DMS79 (cell line): ENCODE data around the gene MS4A18.
"Not testable (repeated sequence)": the region's sequence is repeated elsewhere in the genome, so short reads cannot be mapped to it uniquely, and the experiment has no call there.

Experiments
- DNase-seq: peaks from one replicate; lab custom pipeline; 2025; lab: John Stamatoyannopoulos, UW

MS4A18 gene

GRCh38 chr11:60739114-60739513 lies 14.6 kb downstream of the MS4A18 start:
- DNase-seq = no peak

DNA sequence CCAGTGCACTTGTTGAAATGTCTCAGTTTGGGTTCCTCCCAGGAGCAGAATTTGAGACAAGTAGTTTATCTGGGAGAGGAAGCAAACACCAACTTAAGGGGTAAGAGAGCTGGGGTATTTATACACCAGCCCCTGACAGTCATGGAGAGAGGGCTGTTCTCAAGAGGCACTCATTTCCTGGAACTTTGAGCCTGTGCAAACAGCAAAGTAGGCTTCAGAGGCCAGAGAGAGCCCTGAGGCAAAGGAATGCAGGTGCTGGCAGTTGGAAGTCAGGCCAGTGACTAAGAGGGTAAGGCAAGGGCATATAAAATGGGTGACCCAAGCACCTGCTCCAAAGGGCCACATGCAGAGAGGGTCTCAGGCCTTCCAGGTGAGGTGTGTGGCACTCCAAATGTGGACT lies 16.1 kb downstream of the MS4A18 start:
- DNase-seq = no peak

- DNase-seq = no peak
These were observed 16.9 kb downstream of the MS4A18 start for GRCh38 chr11:60741421-60741820.

DNA sequence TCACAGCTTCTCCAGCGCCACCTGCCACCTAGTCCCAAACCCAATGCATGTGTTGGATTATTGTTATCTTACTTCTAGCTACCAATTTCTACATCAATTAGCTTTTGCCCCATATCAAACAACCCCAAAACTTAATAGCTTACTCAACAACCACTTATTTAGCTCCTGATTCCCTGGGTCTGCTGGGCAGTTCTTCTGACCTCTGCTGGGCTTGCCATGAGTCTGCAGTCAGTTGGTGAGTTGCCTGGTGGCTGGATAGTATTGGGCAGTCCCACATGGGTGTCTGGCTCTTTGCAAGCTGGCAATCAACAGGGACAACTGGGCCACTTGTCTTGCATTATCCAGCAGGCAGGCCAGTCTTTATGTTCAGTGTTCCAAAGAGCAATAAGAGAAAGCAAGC lies 18.5 kb downstream of the MS4A18 start:
- DNase-seq = no peak

GRCh38 chr11:60744114-60744513 lies 19.6 kb downstream of the MS4A18 start:
- DNase-seq = no peak

DNA sequence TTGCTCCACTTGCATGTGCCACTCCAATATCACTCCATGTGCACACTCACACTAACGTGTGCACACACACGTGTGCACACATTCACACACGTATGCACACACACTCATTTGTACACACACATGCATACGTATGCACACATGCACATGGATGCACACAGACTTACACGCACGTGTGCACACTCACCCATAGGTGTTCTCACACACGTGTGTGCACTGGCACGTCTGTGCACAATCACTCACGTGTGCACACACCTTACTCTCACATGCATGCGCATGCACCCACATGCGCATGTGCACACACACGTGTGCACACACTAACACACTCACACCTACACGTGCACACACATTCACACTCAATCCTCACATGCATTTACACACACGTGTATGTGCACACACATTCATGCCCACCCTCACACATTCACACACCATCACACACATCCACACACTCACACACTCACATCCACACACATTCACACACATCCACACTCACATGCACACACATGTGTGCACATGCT lies 22.9 kb downstream of the MS4A18 start:
- DNase-seq = no peak

DNA sequence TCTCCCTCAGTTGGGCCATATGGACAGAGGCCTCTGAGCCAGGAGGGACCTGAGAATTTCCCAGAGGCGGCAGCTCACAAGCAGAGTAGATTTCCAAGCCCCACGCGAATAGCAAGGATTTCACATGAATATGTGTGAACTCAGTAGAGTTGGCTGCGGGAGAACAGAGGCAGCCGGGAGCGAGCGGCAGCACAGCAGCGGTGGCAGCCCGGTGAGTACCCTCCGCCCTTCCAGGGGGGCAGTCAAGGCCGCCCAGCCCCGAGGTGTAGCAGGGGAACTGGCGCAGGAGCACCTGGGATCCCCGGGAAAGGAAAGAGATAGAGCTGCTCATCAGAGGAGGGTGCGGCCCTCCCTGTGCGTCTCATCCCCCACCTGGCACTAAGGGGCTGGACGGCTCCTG lies 23.7 kb downstream of the MS4A18 start:
- DNase-seq = no peak

GRCh38 chr11:60748821-60749220 lies 24.3 kb downstream of the MS4A18 start:
- no peak for DNase-seq

DNA sequence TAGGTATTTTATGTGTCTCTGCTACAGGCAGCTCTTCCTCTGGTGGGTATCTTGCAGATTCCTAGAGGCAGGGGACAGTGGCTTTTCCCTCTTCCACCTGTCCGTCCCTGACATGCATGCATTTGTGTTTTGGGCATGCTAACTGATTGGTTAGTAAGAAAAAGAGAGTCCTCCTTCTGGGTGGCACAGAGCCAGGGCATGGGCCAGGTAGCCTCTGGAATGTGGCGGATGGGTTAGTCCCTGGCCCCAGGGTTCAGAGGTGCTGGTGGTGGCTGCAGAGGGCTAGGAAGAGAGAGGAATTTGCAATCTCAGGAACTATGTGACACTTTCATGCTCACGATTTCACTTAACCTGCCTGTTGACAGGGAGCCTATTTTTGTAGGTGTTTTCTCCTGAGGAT lies 26.4 kb downstream of the MS4A18 start:
- DNase-seq = no peak

- no peak for DNase-seq
These were observed 28.8 kb downstream of the MS4A18 start for GRCh38 chr11:60753309-60753708.

- no peak for DNase-seq
These were observed 30.4 kb downstream of the MS4A18 start for GRCh38 chr11:60754887-60755286.

DNA sequence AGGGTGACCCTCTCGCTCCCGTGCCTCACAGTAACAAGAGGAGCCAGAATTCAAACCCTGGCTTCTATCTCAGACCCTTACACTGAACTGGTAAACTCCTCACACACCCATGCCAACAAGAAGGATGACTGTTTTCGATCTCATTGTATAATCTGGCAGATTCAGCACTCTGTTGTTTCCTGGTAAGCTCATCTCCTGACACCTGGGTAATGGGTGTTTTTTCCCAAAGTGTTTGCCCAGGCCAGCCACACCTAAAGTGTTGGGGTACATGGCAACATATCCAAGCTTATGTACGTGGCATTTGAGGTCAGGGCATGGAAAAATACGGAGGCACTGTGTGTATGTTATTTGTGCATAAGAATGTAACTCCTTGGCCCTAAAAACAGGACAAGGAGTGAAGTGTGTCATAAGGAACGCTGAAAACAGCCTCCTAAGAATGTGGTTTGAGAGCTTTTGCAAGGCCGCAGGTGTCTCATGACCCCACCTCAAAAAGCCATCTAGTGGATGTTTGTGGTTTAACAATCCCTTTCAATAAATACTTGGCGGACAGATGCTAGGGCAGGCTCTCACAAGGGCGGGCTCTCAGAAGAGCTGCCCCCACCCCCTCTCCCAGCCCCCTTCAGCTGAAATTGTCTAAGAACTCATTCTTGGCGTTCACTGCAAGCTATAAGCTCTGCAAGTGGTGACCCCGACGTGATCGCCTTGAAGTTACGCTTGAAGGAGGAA lies 31.9 kb downstream of the MS4A18 start, which contains the start of gene MS4A15:
TSS of gene MS4A15 (plus strand) at position 561 of the 726 bp plus-strand sequence. CDS start 6,867 bp downstream, outside the sequence.
- no peak for DNase-seq

DNA sequence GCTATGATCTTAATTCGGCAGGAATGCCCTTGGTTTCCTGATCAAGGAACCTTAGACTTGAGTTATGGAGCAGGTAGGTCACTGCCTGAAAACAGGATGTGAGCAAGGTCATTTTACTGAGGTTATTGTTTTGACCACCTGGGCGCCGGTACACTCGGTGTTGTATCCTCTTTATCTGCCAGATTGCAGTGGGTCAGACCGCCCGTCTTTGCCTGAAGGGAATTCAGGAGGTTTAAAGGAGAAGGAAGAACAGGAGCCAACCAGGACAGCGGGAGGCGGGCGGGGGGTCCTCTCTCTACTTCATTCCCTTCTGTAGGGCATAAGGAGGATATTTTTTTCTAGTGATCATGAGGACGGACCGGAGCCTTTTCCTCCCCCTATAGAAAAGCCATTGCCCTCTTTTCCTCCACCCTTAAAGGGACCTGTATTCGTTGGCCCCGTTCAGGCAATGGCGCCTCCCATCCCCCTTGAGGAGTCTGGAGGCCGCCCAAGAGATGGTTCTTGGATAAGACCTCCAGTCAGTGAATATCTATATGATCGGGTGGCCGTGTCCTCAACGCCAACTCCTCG lies 32.8 kb downstream of the MS4A18 start:
- DNase-seq = no peak

DNA sequence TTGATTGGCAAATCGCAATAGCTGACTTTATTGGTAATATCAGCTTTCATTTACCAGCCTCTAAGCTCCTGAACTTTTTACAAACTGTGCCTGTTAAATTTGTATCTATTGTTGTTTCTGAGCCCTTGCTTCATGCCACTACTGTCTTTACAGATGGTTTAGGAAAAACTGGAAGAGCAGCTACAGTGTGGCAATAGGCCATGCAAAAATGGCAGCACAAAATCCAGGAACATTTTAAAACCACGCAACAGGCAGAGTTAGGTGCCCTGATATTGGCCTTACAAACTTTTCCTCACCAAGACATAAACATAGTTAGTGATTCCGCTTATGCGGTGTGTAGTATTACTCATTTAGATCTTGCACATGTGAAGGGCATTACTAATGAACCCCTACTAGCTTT lies 34.2 kb downstream of the MS4A18 start:
- not testable (repeated sequence) for DNase-seq

- DNase-seq = not testable (repeated sequence)
These were observed 35.1 kb downstream of the MS4A18 start for GRCh38 chr11:60759438-60760225.

GRCh38 chr11:60761436-60762190 lies 37.1 kb downstream of the MS4A18 start:
- no peak for DNase-seq

- no peak for DNase-seq
These were observed 38.6 kb downstream of the MS4A18 start for GRCh38 chr11:60762851-60763691.

DNA sequence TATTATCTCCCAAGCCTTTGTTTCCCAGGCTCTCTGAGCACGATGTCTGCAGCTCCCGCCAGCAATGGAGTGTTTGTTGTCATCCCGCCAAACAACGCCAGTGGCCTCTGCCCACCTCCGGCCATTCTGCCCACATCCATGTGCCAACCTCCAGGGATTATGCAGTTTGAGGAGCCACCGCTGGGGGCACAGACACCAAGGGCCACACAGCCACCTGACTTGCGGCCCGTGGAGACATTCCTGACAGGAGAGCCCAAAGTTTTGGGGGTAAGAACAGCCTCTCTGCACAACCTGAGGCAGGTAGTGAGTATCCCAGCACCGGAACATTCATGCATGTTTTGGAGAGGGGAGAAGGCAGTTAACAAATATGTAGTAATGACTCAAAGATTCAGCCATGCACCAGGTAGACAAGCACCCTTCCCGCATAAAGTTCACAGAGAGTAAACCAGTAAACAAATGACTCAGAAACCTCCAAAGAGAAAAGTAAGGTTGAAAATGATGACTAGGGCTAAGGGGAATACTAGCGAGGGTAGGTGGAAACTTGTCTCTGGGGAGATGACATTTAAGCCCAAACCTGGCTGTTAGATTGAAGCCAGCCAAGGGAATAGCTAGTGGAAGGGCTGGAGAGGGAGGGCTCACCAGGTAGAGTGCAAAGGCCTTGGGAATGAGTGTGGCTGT lies 39.3 kb downstream of the MS4A18 start:
- no peak for DNase-seq

GRCh38 chr11:60764879-60765278 lies 40.4 kb downstream of the MS4A18 start:
- DNase-seq = no peak

DNA sequence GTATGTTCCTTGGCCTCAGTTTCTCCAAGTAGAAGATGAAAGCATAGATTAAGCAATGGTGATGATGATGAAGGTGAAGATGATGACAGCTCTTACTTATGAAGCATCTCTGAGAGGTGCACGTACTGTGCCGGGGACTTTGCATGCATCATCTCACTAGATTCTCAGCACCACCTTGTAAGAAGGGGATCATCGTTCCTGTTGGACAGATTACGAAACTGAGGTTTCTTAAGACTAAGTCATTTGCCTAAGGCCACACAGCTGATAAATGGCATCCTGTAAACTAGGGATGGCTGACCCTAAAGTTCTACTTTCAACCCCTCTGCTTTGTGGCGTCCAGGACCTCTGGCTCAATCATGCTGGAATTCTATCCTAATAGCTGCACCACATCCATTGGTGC lies 40.8 kb downstream of the MS4A18 start:
- DNase-seq = no peak

DNA sequence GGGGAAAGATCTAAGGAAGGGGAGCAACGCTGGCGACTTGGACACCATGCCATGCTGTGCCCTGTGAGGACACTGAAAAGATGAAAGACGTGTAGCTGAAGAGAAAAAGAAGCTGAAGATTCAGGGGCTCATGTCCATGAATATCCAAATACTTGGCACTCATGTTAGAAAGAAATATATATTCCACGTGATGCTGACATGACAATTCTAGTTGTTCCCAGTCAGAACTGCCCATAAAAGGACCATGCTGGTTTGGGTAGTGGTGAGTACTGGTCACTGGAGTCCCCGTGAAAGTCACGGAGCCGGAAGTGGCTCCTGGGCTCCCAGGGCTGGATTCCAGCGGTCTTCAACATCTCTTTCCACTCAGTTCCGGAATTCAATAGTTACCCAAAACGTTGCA lies 42.0 kb downstream of the MS4A18 start:
- no peak for DNase-seq
